Hindlimb muscle (tissue), 1 donor: ENCODE measurements around the gene ZFAND3. TPM values are rescaled to one million over a fixed set of nuclear protein-coding genes. Genes with fewer than 3 reads are reported as not detected.

Experiments
- DNase-seq: peaks from one replicate; pipeline ENCODE4 v3.0.0-alpha.2; 2013
- polyA plus RNA-seq: library from polyadenylated mRNA; unstranded; fragments of 120-200 nt; gene quantifications from one replicate; pipeline ENCODE4 v1.2.1, GENCODE V29; 2013; ENCODE audit not compliant: insufficient read length

The ZFAND3 gene
- polyA plus RNA-seq, 1 donor, result 95.5 TPM

- no peak for DNase-seq
Observed at GRCh38 chr6:38174315-38174714, 354.8 kb downstream of the ZFAND3 start.

- DNase-seq, result no peak
Observed at GRCh38 chr6:38174806-38175495, 355.4 kb downstream of the ZFAND3 start.

GRCh38 chr6:38175786-38176185 lies 356.3 kb downstream of the ZFAND3 start:
- no peak for DNase-seq

- no peak for DNase-seq
Observed at GRCh38 chr6:38176797-38177751, 357.5 kb downstream of the ZFAND3 start.

GRCh38 chr6:38177882-38178583 lies 358.5 kb downstream of the ZFAND3 start:
- no peak for DNase-seq

GRCh38 chr6:38178584-38178886 lies 359.0 kb downstream of the ZFAND3 start:
- DNase-seq, result no peak

GRCh38 chr6:38179300-38179699 lies 359.8 kb downstream of the ZFAND3 start:
- DNase-seq, result no peak

GRCh38 chr6:38179794-38180430 lies 360.4 kb downstream of the ZFAND3 start:
- no peak for DNase-seq

- DNase-seq, result no peak
Observed at GRCh38 chr6:38180586-38180985, 361.1 kb downstream of the ZFAND3 start.

GRCh38 chr6:38182426-38182825 lies 362.9 kb downstream of the ZFAND3 start:
- DNase-seq, result no peak

- no peak for DNase-seq
Observed at GRCh38 chr6:38183856-38184584, 364.5 kb downstream of the ZFAND3 start.

GRCh38 chr6:38184585-38185080 lies 365.1 kb downstream of the ZFAND3 start:
- DNase-seq, result no peak

- DNase-seq, result no peak
Observed at GRCh38 chr6:38185244-38185643, 365.7 kb downstream of the ZFAND3 start.

- no peak for DNase-seq
Observed at GRCh38 chr6:38185752-38186151, 366.2 kb downstream of the ZFAND3 start.

GRCh38 chr6:38187325-38187724 lies 367.8 kb downstream of the ZFAND3 start:
- DNase-seq, result no peak

GRCh38 chr6:38187811-38188590 lies 368.5 kb downstream of the ZFAND3 start:
- DNase-seq, result no peak

GRCh38 chr6:38188677-38189335 lies 369.3 kb downstream of the ZFAND3 start:
- no peak for DNase-seq

GRCh38 chr6:38191418-38191817 lies 371.9 kb downstream of the ZFAND3 start:
- no peak for DNase-seq

- no peak for DNase-seq
Observed at GRCh38 chr6:38192011-38192410, 372.5 kb downstream of the ZFAND3 start.

- no peak for DNase-seq
Observed at GRCh38 chr6:38192487-38192886, 373.0 kb downstream of the ZFAND3 start.
